HG02759 (cell line): ENCODE results near the gene NPBWR2.

Source experiments
- ATAC-seq: cut with Tn5 transposase; IDR thresholded peaks from one replicate; pipeline ENCODE4 v1.9.1; 2021; ENCODE audit warnings: mild to moderate bottlenecking, moderate library complexity; ENCODE audit not compliant: unreplicated experiment

The NPBWR2 gene

GRCh38 chr20:64062596-64063388, 44.6 kb downstream of the NPBWR2 start, which contains the start of gene TCEA2:
TCEA2 (plus strand) TSS chr20:64063198; CDS start chr20:64063313, 115 bp downstream.
- ATAC-seq, result peak; percentile 88

GRCh38 chr20:64062276-64062595, 45.1 kb downstream of the NPBWR2 start:
- no peak for ATAC-seq

GRCh38 chr20:64058536-64058935, 48.8 kb downstream of the NPBWR2 start:
- no peak for ATAC-seq

GRCh38 chr20:64057628-64058498, 49.5 kb downstream of the NPBWR2 start:
- peak; percentile 49 for ATAC-seq

- ATAC-seq, result peak; percentile 22
These were observed 50.3 kb downstream of the NPBWR2 start for GRCh38 chr20:64056889-64057627.

GRCh38 chr20:64056639-64056888, 50.8 kb downstream of the NPBWR2 start:
- no peak for ATAC-seq

- no peak for ATAC-seq
These were observed 51.3 kb downstream of the NPBWR2 start for GRCh38 chr20:64055893-64056638.

- ATAC-seq, result no peak
These were observed 51.9 kb downstream of the NPBWR2 start for GRCh38 chr20:64055396-64055892.

- no peak for ATAC-seq
These were observed 53.3 kb downstream of the NPBWR2 start for GRCh38 chr20:64053841-64054661.
